Measurements from ENCODE around the gene WIPF1. TPM values are rescaled to one million over a fixed set of nuclear protein-coding genes. Genes with fewer than 3 reads are reported as not detected.
"Not testable (repeated sequence)": the region's sequence is repeated elsewhere in the genome, so short reads cannot be mapped to it uniquely, and the experiment has no call there.

WIPF1 gene
- total and polyA plus RNA-seq, 2 donors (not counting 3 experiments of a cell fraction or from before 2014, with no cell fraction given), result 15.3 to 42.0 TPM

DNA sequence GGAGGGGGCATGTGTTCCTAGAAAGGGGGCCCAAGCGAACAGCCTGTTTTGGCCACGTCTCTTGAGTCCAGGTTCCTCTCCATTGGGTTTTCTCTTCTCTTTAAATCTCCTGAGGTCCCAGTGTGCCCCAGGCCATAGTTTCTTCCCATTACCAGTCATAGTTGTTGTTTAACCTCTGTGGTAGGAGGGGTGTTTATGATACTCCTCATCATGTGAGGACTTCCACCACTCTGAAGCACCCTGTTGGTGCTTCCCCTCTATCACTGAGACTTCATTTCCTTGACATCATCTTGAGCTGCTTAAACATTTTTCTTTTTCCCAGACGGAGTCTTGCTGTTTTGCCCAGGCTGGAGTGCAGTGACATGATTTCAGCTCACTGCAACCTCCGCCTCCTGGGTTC lies 45.9 kb downstream of the WIPF1 start:
- Histone ChIP-seq H3K36me3 (ENCODE audit: control insufficient read depth in 2 of 2, extremely low read depth in 1 of 2, insufficient read depth in 2 of 2, low read length in 2 of 2) (no peaks in the 10 kb centered on the region), H3K4me3 (replicated peaks in 1 of 3; ENCODE audit: insufficient read depth in 1 of 3, low read depth in 1 of 3, low read length in 3 of 3) (no peak overlapping the region), H3K9ac (replicated peaks; ENCODE audit: extremely low read depth, insufficient read depth, low read length) (no peak overlapping the region), H4K20me1 (replicated peaks; ENCODE audit: control insufficient read depth, extremely low read depth, insufficient read depth, low read length) (no peaks in the 10 kb centered on the region), H2AFZ (ENCODE audit: low read depth, low read length) (no peak overlapping the region), H3K9me3 (replicated peaks; ENCODE audit: control insufficient read depth, insufficient read depth, low read length) (no peaks in the 10 kb centered on the region), H3K4me1 (ENCODE audit: control insufficient read depth, extremely low read depth, insufficient read depth, low read length) (no peaks in the 10 kb centered on the region), H3K4me2 (ENCODE audit: insufficient read depth, low read length) (no peak overlapping the region), H3K27ac (ENCODE audit: insufficient read depth, low read depth, low read length) (no peak overlapping the region), H3K9me1 (replicated peaks; ENCODE audit: control insufficient read depth, extremely low read depth, insufficient read depth, low read length) (no peaks in the 10 kb centered on the region), H3K79me2 (ENCODE audit: control insufficient read depth, insufficient read depth, low read length) (no peaks in the 10 kb centered on the region), H3K27me3 (ENCODE audit: control insufficient read depth in 2 of 2, insufficient read depth in 2 of 2, low read length in 2 of 2) (no peaks in the 10 kb centered on the region)
- dilution Hi-C loops (cut with MboI; ENCODE audit: extremely low pct_ligation_motif_present, low sequenced_read_pairs) (no loop called here), intact Hi-C loops (cut with micrococcal nuclease) (no loop called here)
- ChIA-PET CTCF (no interaction called here), POLR2A (interaction anchor here (0.6 kb wide), 1 partner anchor 8 kb away, joined by 5 read pairs; no protein-coding TSS in a partner anchor)
- TF ChIP-seq JUN (IDR thresholded peaks at IDR 0.05; ENCODE audit: borderline replicate concordance, insufficient read depth, insufficient read length, low read depth), result no peak
- TF ChIP-seq GATA2 (IDR thresholded peaks at IDR 0.05; ENCODE audit: insufficient read depth, insufficient read length, low read depth, low read length), result no peak
- no peak for TF ChIP-seq FOS (IDR thresholded peaks at IDR 0.05; ENCODE audit: borderline replicate concordance, insufficient read depth, low read length)
- no peak for TF ChIP-seq POLR2AphosphoS5 (IDR thresholded peaks at IDR 0.05; ENCODE audit: insufficient read depth, low read depth, low read length)
- TF ChIP-seq, protein P1, sequence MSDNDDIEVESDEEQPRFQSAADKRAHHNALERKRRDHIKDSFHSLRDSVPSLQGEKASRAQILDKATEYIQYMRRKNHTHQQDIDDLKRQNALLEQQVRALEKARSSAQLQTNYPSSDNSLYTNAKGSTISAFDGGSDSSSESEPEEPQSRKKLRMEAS (IDR thresholded peaks at IDR 0.05; ENCODE audit: insufficient read depth, insufficient read length), result no peak
- TF ChIP-seq POLR2A (IDR thresholded peaks at IDR 0.05; ENCODE audit: low read depth, low read length), result no peak
- no peak for TF ChIP-seq EZH2 (IDR thresholded peaks at IDR 0.05; ENCODE audit: borderline replicate concordance, low read depth, low read length, severe bottlenecking)
- TF ChIP-seq, protein P2, sequence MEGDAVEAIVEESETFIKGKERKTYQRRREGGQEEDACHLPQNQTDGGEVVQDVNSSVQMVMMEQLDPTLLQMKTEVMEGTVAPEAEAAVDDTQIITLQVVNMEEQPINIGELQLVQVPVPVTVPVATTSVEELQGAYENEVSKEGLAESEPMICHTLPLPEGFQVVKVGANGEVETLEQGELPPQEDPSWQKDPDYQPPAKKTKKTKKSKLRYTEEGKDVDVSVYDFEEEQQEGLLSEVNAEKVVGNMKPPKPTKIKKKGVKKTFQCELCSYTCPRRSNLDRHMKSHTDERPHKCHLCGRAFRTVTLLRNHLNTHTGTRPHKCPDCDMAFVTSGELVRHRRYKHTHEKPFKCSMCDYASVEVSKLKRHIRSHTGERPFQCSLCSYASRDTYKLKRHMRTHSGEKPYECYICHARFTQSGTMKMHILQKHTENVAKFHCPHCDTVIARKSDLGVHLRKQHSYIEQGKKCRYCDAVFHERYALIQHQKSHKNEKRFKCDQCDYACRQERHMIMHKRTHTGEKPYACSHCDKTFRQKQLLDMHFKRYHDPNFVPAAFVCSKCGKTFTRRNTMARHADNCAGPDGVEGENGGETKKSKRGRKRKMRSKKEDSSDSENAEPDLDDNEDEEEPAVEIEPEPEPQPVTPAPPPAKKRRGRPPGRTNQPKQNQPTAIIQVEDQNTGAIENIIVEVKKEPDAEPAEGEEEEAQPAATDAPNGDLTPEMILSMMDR (IDR thresholded peaks at IDR 0.05; ENCODE audit: extremely low read depth in 1 of 2, insufficient read depth in 1 of 2, low read depth in 1 of 2, low read length in 2 of 2), result no peak
- no peak for TF ChIP-seq MYC (IDR thresholded peaks at IDR 0.05; ENCODE audit: low read depth, low read length)
- FAIRE-seq (peak; percentile 70), DNase-seq (ENCODE audit: low read depth, low spot score) (no peak)
- no TSS peak for BruUV-seq (replicated peaks)

DNA sequence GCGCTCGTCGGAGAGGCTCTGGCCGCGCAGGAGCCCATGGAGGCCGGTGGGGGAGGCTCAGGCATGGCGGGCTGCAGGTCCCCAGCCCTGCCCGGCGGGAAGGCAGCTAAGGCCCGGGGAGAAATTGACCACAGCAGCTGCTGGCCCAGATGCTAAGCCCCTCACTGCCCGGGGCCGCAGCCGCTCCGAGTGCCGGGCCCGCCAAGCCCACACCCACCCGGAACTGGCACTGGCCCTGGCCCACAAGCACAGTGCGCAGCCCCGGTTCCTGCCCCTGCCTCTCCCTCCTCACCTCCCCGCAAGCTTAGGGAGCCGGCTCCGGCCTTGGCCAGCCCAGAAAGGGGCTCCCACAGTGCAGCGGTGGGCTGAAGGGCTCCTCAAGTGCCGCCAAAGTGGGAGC lies 49.0 kb downstream of the WIPF1 start:
- intact Hi-C loops (cut with micrococcal nuclease); FAIRE-seq; H3K27ac ChIP-seq (ENCODE audit: insufficient read depth, low read depth, low read length); H3K4me3 ChIP-seq (replicated peaks in 1 of 3; ENCODE audit: insufficient read depth in 1 of 3, low read depth in 1 of 3, low read length in 3 of 3); H3K9me3 ChIP-seq (replicated peaks; ENCODE audit: control insufficient read depth, insufficient read depth, low read length); DNase-seq (ENCODE audit: low read depth, low spot score); H3K9me1 ChIP-seq (replicated peaks; ENCODE audit: control insufficient read depth, extremely low read depth, insufficient read depth, low read length); BruUV-seq (replicated peaks); H3K36me3 ChIP-seq (ENCODE audit: control insufficient read depth in 2 of 2, extremely low read depth in 1 of 2, insufficient read depth in 2 of 2, low read length in 2 of 2); dilution Hi-C loops (cut with MboI; ENCODE audit: extremely low pct_ligation_motif_present, low sequenced_read_pairs); POLR2A ChIA-PET; H3K4me2 ChIP-seq (ENCODE audit: insufficient read depth, low read length); H3K4me1 ChIP-seq (ENCODE audit: control insufficient read depth, extremely low read depth, insufficient read depth, low read length); H2AFZ ChIP-seq (ENCODE audit: low read depth, low read length); H4K20me1 ChIP-seq (replicated peaks; ENCODE audit: control insufficient read depth, extremely low read depth, insufficient read depth, low read length); H3K79me2 ChIP-seq (ENCODE audit: control insufficient read depth, insufficient read depth, low read length); H3K9ac ChIP-seq (replicated peaks; ENCODE audit: extremely low read depth, insufficient read depth, low read length): not testable (repeated sequence)
- CTCF ChIA-PET, result interaction anchor here (0.9 to 7.7 kb wide), 4 partner anchors 14 to 139 kb away, joined by 3 to 212 read pairs (median 10); no protein-coding TSS in a partner anchor
- H3K27me3 ChIP-seq (ENCODE audit: control insufficient read depth in 2 of 2, insufficient read depth in 2 of 2, low read length in 2 of 2), result peaks cover 2 to 14% of the 10 kb centered on the region in 2 experiments

DNA sequence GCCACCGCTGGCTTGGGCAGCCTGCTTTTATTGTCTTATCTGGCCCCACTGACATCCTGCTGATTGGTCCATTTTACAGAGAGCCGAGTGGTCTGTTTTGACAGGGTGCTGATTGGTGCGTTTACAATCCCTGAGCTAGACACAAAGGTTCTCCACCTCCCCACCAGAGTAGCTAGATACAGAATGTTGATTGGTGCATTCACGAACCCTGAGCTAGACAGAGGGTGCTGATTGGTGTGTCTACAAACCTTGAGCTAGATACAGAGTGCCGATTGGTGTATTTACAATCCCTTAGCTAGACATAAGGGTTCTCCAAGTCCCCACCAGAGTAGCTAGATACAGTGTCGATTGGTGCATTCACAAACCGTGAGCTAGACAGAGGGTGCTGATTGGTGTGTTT lies 49.6 kb downstream of the WIPF1 start:
- dilution Hi-C loops (cut with MboI; ENCODE audit: extremely low pct_ligation_motif_present, low sequenced_read_pairs); H3K4me1 ChIP-seq (ENCODE audit: control insufficient read depth, extremely low read depth, insufficient read depth, low read length); FAIRE-seq; POLR2A ChIA-PET; DNase-seq (ENCODE audit: low read depth, low spot score); H3K36me3 ChIP-seq (ENCODE audit: control insufficient read depth in 2 of 2, extremely low read depth in 1 of 2, insufficient read depth in 2 of 2, low read length in 2 of 2); H2AFZ ChIP-seq (ENCODE audit: low read depth, low read length); H3K4me3 ChIP-seq (replicated peaks in 1 of 3; ENCODE audit: insufficient read depth in 1 of 3, low read depth in 1 of 3, low read length in 3 of 3); H3K9ac ChIP-seq (replicated peaks; ENCODE audit: extremely low read depth, insufficient read depth, low read length); H3K9me3 ChIP-seq (replicated peaks; ENCODE audit: control insufficient read depth, insufficient read depth, low read length); H3K27ac ChIP-seq (ENCODE audit: insufficient read depth, low read depth, low read length); H3K4me2 ChIP-seq (ENCODE audit: insufficient read depth, low read length); H3K79me2 ChIP-seq (ENCODE audit: control insufficient read depth, insufficient read depth, low read length); H4K20me1 ChIP-seq (replicated peaks; ENCODE audit: control insufficient read depth, extremely low read depth, insufficient read depth, low read length); intact Hi-C loops (cut with micrococcal nuclease); BruUV-seq (replicated peaks); H3K9me1 ChIP-seq (replicated peaks; ENCODE audit: control insufficient read depth, extremely low read depth, insufficient read depth, low read length): not testable (repeated sequence)
- peaks cover 2 to 15% of the 10 kb centered on the region in 2 experiments for H3K27me3 ChIP-seq (ENCODE audit: control insufficient read depth in 2 of 2, insufficient read depth in 2 of 2, low read length in 2 of 2)
- CTCF ChIA-PET, result interaction anchor here (0.6 to 7.7 kb wide), 9 partner anchors 8 to 191 kb away, joined by 3 to 212 read pairs (median 6); no protein-coding TSS in a partner anchor

Data from endothelial cell of umbilical vein (primary cell).